ENCODE results near the gene TIAL1. TPM values are rescaled to one million over a fixed set of nuclear protein-coding genes. Genes with fewer than 3 reads are reported as not detected.

The TIAL1 gene
- total and polyA plus RNA-seq, 2 of the 4 experiments (the other 2 are of a cell fraction): 28.0 to 83.5 TPM

DNA sequence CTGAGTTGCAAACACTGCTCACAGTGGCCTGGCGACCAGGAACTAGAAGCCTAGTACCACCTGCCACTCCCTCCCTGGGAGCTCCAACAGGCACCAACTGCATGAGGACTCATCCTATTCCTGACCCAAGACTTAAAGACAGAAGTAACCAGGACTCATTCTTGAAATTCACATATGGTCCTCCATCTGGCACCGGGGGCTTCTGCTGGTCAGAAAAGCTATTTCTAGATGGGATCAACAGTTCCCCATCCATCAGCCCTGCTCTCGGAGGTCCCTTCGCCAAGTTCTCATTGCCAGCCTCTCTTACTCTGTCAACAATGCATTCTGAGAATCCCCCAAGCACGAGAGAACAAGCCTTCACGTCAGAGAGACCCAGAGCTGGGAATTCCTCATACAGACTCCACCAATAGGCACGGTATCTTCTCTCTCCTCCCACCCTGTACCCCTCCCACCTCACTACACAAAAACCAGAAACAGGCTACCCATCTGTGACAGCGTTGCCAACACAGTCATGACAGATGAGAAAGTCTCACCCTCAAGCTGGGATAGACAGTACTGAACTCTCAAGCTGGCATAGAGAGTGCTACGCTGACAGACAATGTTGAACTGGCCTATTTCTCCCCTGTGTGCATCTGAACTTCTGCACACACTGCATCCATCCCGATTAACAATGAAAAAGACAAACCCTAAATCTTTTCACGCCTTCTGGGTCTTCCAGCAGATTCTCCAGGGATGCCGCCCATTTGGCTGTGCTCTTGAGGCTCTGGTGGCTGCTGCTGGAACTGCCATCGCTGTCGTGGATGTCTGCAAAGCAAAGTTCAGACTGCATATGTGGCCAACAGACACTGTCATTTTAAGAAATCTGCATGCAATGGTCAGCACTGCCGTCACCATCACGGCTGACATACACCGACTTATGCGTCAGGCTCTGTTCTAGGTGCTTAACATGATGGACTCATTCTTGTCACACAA, 69.9 kb downstream of the TIAL1 start:
- peak; percentile 21 for DNase-seq

More for the DNA sequence above, 69.9 kb downstream of the TIAL1 start:
- Histone ChIP-seq H3K18ac (ENCODE audit: low read depth, low read length) (peak overlapping the region; percentile 63), H3K4me3 (ENCODE audit: insufficient read depth, low read depth, low read length) (no peak overlapping the region), H4K5ac (ENCODE audit: low read depth, low read length) (peak overlapping the region; percentile 34; the same call in 1 of the 2 replicates), H3K9me1 (ENCODE audit: insufficient read depth, low read length) (peaks cover 49% of the 10 kb centered on the region), H2AK9ac (replicated peaks; ENCODE audit: low read depth, low read length, poor library complexity) (peak overlapping the region; percentile 13), H2AFZ (replicated peaks; ENCODE audit: low read length, poor library complexity) (no peak overlapping the region), H3K36me3 (ENCODE audit: control insufficient read depth, insufficient read depth, low read length) (peaks cover 35% of the 10 kb centered on the region), H3K27ac (ENCODE audit: insufficient read depth, low read length) (peak overlapping the region; percentile 91), H4K20me1 (ENCODE audit: insufficient read depth, low read length) (peaks cover 34% of the 10 kb centered on the region; the same call in 1 of the 2 replicates), H3K23ac (ENCODE audit: low read depth, low read length) (peak overlapping the region; percentile 55), H3K4me2 (ENCODE audit: low read depth, low read length) (peak overlapping the region; percentile 59), H3K9me3 (ENCODE audit: control insufficient read depth, insufficient read depth, low read length) (no peaks in the 10 kb centered on the region), H2BK120ac (ENCODE audit: low read depth, low read length) (peak overlapping the region; percentile 84), H3K79me1 (ENCODE audit: low read depth in 1 of 2, low read length in 2 of 2) (peaks cover 31 to 92% of the 10 kb centered on the region in 2 experiments), H3K9ac (ENCODE audit: low read depth, low read length) (peak overlapping the region; percentile 28; the same call in 1 of the 2 replicates), H3K27me3 (ENCODE audit: control insufficient read depth, insufficient read depth, low read length) (no peaks in the 10 kb centered on the region), H2BK20ac (ENCODE audit: low read depth, low read length) (peak overlapping the region; percentile 79), H2BK5ac (ENCODE audit: low read depth, low read length, poor library complexity, severe bottlenecking) (peak overlapping the region; percentile 44), H3K4me1 (ENCODE audit: control insufficient read depth, insufficient read depth, low read length) (peaks cover 34% of the 10 kb centered on the region), H2AK5ac (ENCODE audit: low read depth, low read length) (peak overlapping the region; percentile 97), H2BK15ac (ENCODE audit: low read depth, low read length) (peak overlapping the region; percentile 26; the same call in 2 of the 3 replicates), H3K14ac (replicated peaks; ENCODE audit: low read depth, low read length) (peak overlapping the region; percentile 80), H3K4ac (ENCODE audit: low read depth, low read length) (peak overlapping the region; percentile 78), H4K8ac (ENCODE audit: low read depth in 2 of 2, low read length in 2 of 2) (peak overlapping the region; percentile 35 to 66; a peak in 1 of 4 replicates), H4K91ac (ENCODE audit: insufficient read depth, low read depth, low read length) (peak overlapping the region; percentile 89), H3K56ac (ENCODE audit: extremely low read depth, insufficient read depth, low read length) (peak overlapping the region; percentile 27; the same call in 1 of the 2 replicates)
- no peak for ATAC-seq (ENCODE audit: low read depth)
- no peak for TF ChIP-seq MXI1 (IDR thresholded peaks at IDR 0.05; ENCODE audit: borderline replicate concordance, low read depth, low read length)
- no peak for TF ChIP-seq RCOR1 (IDR thresholded peaks at IDR 0.05; ENCODE audit: insufficient replicate concordance, low read length)
- TF ChIP-seq, protein P1, sequence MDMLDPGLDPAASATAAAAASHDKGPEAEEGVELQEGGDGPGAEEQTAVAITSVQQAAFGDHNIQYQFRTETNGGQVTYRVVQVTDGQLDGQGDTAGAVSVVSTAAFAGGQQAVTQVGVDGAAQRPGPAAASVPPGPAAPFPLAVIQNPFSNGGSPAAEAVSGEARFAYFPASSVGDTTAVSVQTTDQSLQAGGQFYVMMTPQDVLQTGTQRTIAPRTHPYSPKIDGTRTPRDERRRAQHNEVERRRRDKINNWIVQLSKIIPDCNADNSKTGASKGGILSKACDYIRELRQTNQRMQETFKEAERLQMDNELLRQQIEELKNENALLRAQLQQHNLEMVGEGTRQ (IDR thresholded peaks at IDR 0.05; ENCODE audit: low read depth, low read length): no peak
- TF ChIP-seq RAD21 (IDR thresholded peaks at IDR 0.05; ENCODE audit: low read length): no peak
- no peak for TF ChIP-seq MAZ (IDR thresholded peaks at IDR 0.05; ENCODE audit: borderline replicate concordance, low read depth, low read length)
- no peak for TF ChIP-seq POLR2A (IDR thresholded peaks at IDR 0.05; ENCODE audit: low read depth, low read length)
- TF ChIP-seq ELK1 (IDR thresholded peaks at IDR 0.05; ENCODE audit: borderline replicate concordance, low read depth, low read length): no peak
- no peak for TF ChIP-seq CEBPB (IDR thresholded peaks at IDR 0.05; ENCODE audit: low read depth, low read length)
- in situ Hi-C loops (cut with MboI; ENCODE audit: low sequenced_read_pairs): no loop called here
- WGBS, 2 experiments (ENCODE audit: extremely low coverage in 2 of 2, insufficient read length in 1 of 2): 62% methylated on average over 11 of the region's 18 CpGs; no CpG with 5 or more reads in 1 of the 2 experiments
- no TSS peak for BruUV-seq (replicated peaks)
- CTCF ChIA-PET: interaction anchor here (0.9 to 1.3 kb wide), 3 partner anchors 15 to 76 kb away, joined by 3 read pairs; partner anchors contain the start of gene RGS10
- POLR2A ChIA-PET (ENCODE audit: unreplicated experiment): no interaction called here
- dilution Hi-C loops (cut with HindIII; ENCODE audit: low sequenced_read_pairs, unreplicated experiment): no loop called here
- intact Hi-C loops (cut with micrococcal nuclease): no loop called here

All from IMR-90 (cell line).